SJCRH30 (cell line): ENCODE measurements around the gene EGFLAM. TPM values are rescaled to one million over a fixed set of nuclear protein-coding genes. Genes with fewer than 3 reads are reported as not detected.

Experiments
- DNase-seq, 2 experiments: peaks; one replicate each; pipeline ENCODE4 v3.0.0-alpha.2; 2015 to 2020
- H3K27ac ChIP-seq: fragments of 250-450 bp; sonication (Bioruptor Pico); 2 replicates; pipeline ENCODE4 v1.5.1; 2020; ENCODE audit warnings: mild to moderate bottlenecking, moderate library complexity
- H3K27me3 ChIP-seq: fragments of 250-450 bp; sonication (Bioruptor Pico); 2 replicates; pipeline ENCODE4 v1.5.1; 2020; ENCODE audit warnings: mild to moderate bottlenecking, moderate library complexity
- H3K36me3 ChIP-seq: fragments of 250-450 bp; sonication (Bioruptor Pico); 2 replicates; pipeline ENCODE4 v1.5.1; 2020; ENCODE audit warnings: mild to moderate bottlenecking, moderate library complexity
- H3K4me1 ChIP-seq: fragments of 250-450 bp; sonication (Bioruptor Pico); 2 replicates; pipeline ENCODE4 v1.5.1; 2020; ENCODE audit warnings: mild to moderate bottlenecking, moderate library complexity
- H3K4me3 ChIP-seq: fragments of 250-450 bp; sonication (Bioruptor Pico); 2 replicates; pipeline ENCODE4 v1.5.1; 2020; ENCODE audit warnings: mild to moderate bottlenecking, moderate library complexity
- H3K9me3 ChIP-seq: fragments of 250-450 bp; sonication (Bioruptor Pico); replicated peaks from 2 replicates; pipeline ENCODE4 v1.5.1; 2020; ENCODE audit warnings: mild to moderate bottlenecking, moderate library complexity
- total RNA-seq: library from RNA; depleted of rRNA; stranded (reverse); fragments of >200 nt; shearing (Covaris generic); gene quantifications from 2 replicates; pipeline ENCODE4 v1.2.3, GENCODE V29; 2014; rRNA removed

EGFLAM gene
- total RNA-seq: 0.36 and 0.58 TPM in 2 replicates

DNA sequence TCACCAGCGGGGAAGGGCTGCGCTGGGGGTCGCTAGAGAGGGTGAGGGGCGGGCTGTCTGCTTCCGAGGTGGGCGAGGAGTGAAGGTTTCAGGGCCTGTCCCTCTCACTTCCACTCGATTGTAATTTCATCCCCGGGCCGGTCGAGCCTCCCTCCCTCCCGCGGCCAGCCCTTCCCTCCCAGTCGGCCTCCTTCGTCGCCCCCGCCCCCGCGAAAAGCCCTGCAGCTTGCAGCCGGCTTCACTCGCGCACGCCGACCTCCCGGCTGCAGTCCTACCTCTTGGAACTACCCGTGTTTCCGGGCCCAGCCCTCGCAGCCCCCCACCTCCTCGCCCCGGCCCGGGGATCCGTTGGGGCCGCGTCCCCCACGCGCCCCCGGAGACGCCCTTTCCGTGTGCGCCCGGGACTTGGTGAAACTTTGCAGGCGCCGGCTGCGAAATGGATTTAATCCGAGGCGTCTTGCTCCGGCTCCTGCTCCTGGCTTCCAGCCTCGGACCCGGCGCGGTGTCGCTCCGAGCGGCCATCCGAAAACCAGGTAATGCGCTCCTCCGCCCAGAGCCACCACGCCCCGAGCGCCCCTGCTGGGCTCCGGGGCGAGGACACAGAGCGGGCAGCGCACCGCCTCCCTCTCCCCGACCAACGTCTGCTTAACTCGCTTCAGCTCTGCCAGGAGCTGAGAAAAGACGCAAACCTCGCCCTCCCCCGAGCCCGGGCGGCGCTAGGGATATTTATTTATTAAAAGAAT is at the start of gene EGFLAM:
Gene EGFLAM, plus strand, starts transcription at position 241 of the 743 bp plus-strand sequence. Its CDS starts 196 bp downstream, at position 437.
- Histone ChIP-seq H3K9me3 (no peaks in the 10 kb centered on the region), H3K4me3 (peak within 1 kb of the TSS; percentile 60), H3K27ac (no peak within 1 kb of the TSS), H3K36me3 (no peaks in the 10 kb centered on the region), H3K27me3 (peaks cover 20% of the 10 kb centered on the region), H3K4me1 (no peaks in the 10 kb centered on the region)
- peak; percentile 42 to 63 for DNase-seq

- H3K27me3 ChIP-seq: no peaks in the 10 kb centered on the region; the same call in 1 of the 2 replicates
Observed at GRCh38 chr5:38208782-38209378, 49.5 kb upstream of the EGFLAM start.

GRCh38 chr5:38210676-38211353 is 47.5 kb upstream of the EGFLAM start:
- H3K27me3 ChIP-seq: no peaks in the 10 kb centered on the region; the same call in 1 of the 2 replicates
- no peaks in the 10 kb centered on the region for H3K4me1 ChIP-seq

More at GRCh38 chr5:38208782-38209378, 49.5 kb upstream of the EGFLAM start:
- no peak overlapping the region for H3K4me3 ChIP-seq
- no peaks in the 10 kb centered on the region for H3K9me3 ChIP-seq
- no peaks in the 10 kb centered on the region for H3K4me1 ChIP-seq
- no peaks in the 10 kb centered on the region for H3K36me3 ChIP-seq
- peak; percentile 29 to 57 for DNase-seq
- no peak overlapping the region for H3K27ac ChIP-seq

GRCh38 chr5:38211354-38211710 is 47.0 kb upstream of the EGFLAM start:
- H3K27ac ChIP-seq: no peak overlapping the region
- no peaks in the 10 kb centered on the region for H3K4me1 ChIP-seq
- no peaks in the 10 kb centered on the region for H3K36me3 ChIP-seq
- no peaks in the 10 kb centered on the region; the same call in none of the 2 replicates for H3K27me3 ChIP-seq
- DNase-seq: no peak
- H3K4me3 ChIP-seq: no peak overlapping the region
- H3K9me3 ChIP-seq: no peaks in the 10 kb centered on the region

More at GRCh38 chr5:38210676-38211353, 47.5 kb upstream of the EGFLAM start:
- no peaks in the 10 kb centered on the region for H3K9me3 ChIP-seq
- H3K27ac ChIP-seq: no peak overlapping the region
- H3K4me3 ChIP-seq: no peak overlapping the region
- DNase-seq: no peak
- no peaks in the 10 kb centered on the region for H3K36me3 ChIP-seq

DNA sequence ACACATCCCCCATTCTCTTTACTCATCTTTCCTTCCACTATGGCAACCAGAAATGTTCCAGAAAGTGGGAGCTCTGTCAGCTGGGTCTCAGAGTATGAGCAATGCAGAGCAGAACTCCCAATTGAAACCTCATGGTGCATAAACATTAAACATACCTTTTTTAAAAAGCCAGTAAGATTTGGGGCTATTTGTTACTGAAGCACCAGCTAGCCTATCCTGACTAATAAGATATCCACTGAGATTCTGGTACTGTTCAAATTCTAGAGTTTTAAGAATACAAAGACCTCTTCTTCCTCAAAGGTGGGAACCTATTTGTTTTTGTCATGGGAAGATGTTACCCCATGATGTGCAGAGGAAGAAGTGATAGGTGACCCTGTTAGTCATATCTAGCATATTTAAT is 46.1 kb upstream of the EGFLAM start:
- no peaks in the 10 kb centered on the region for H3K9me3 ChIP-seq
- H3K27me3 ChIP-seq: no peaks in the 10 kb centered on the region; the same call in none of the 2 replicates
- H3K4me1 ChIP-seq: no peaks in the 10 kb centered on the region
- no peak overlapping the region for H3K27ac ChIP-seq
- H3K36me3 ChIP-seq: no peaks in the 10 kb centered on the region
- no peak for DNase-seq
- no peak overlapping the region for H3K4me3 ChIP-seq

- Histone ChIP-seq H3K4me3 (no peak overlapping the region), H3K27me3 (0 out of 2 replicates have a peak, but pooled peaks cover 5% of the 10 kb centered on the region), H3K36me3 (no peaks in the 10 kb centered on the region), H3K4me1 (no peaks in the 10 kb centered on the region), H3K9me3 (no peaks in the 10 kb centered on the region; the same call in 1 of the 2 replicates), H3K27ac (no peak overlapping the region)
- no peak for DNase-seq
Observed at GRCh38 chr5:38226091-38226490, 32.3 kb upstream of the EGFLAM start.

DNA sequence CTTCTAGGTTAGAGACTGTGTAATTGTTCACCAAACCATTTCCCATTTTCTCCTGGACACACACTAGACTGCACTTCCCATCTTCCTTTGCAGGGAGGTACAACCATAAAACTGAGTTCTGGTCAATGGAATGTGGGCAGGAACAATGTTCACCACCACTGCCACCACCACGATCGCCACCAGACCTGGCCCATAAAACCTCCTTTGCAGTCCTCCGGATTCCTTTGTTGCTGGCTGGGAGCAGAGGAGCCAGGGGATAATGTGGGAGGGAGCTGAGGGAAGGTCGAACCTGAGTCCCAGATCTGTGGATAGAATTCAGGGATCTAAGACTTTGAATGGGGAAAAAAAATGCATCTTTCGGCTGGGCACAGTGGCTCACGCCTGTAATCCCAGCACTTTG is 29.4 kb upstream of the EGFLAM start:
- H3K27ac ChIP-seq: no peak overlapping the region
- DNase-seq: no peak
- H3K4me1 ChIP-seq: no peaks in the 10 kb centered on the region
- H3K36me3 ChIP-seq: no peaks in the 10 kb centered on the region
- H3K9me3 ChIP-seq: no peaks in the 10 kb centered on the region; the same call in 1 of the 2 replicates
- H3K27me3 ChIP-seq: 0 out of 2 replicates have a peak, but pooled peaks cover 5% of the 10 kb centered on the region
- H3K4me3 ChIP-seq: no peak overlapping the region

DNA sequence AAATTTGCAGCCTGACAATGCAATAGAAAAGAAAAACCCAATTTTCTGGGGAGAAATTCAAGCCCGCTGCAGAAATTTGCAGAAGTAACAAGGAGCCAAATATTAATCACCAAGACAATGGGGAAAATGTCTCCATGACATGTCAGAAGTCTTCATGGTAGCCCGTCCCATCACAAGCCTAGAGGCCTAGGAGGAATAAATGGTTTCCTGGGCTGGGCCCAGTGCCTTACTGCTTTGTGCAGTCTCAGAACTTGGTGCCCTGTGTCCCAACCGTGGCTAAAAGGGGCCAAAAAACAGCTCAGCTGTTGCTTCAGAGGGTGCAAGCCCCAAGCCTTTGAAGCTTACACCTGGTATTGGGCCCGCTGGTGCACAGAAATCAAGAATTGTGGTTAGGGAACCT is 23.6 kb upstream of the EGFLAM start:
- no peak for DNase-seq
- Histone ChIP-seq H3K9me3 (no peaks in the 10 kb centered on the region), H3K4me1 (no peaks in the 10 kb centered on the region), H3K27me3 (no peaks in the 10 kb centered on the region), H3K4me3 (no peak overlapping the region), H3K36me3 (no peaks in the 10 kb centered on the region), H3K27ac (no peak overlapping the region)

DNA sequence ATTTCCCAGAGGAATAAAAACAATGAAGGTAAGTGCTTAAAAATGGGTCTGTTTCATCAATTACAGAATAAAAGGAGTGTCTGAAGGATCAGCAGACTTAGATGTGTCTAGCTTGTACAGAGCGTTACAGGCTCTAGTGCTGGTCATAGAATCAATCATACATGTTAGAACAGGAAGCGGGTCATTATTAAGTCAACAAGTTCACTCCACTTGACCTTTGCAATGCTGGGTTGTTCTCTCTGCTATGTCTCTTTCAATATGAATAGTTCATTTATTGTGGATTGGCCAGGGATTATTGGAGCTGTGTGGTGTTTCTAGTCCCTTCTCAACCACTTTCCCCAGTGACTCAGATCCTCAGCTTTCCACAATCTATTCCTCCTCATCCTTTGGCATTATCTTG is 20.7 kb upstream of the EGFLAM start:
- no peak overlapping the region for H3K27ac ChIP-seq
- DNase-seq: no peak
- no peaks in the 10 kb centered on the region for H3K4me1 ChIP-seq
- H3K36me3 ChIP-seq: no peaks in the 10 kb centered on the region
- H3K4me3 ChIP-seq: no peak overlapping the region
- H3K27me3 ChIP-seq: 0 out of 2 replicates have a peak, but pooled peaks cover 5% of the 10 kb centered on the region
- H3K9me3 ChIP-seq: no peaks in the 10 kb centered on the region

DNA sequence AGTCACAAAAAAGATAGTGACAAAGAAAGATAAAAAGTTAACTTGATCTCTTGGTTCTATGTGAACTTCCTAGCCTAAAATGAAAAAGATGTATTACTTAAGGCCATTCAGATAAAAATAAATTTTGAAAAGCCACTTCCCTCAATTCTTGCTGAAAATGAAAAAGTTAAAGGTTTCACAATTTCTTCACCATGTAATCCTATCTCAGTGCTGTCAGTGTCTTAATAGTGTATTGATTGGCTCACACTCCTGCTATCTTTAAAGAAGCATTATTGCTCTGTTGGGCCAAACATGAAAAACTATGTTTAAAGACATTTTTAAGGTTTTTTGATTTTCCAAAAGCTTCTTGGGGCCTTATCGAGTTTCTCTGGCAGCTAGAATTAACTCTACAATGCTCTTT is 18.1 kb upstream of the EGFLAM start:
- no peak for DNase-seq
- Histone ChIP-seq H3K27me3 (0 out of 2 replicates have a peak, but pooled peaks cover 5% of the 10 kb centered on the region), H3K36me3 (no peaks in the 10 kb centered on the region), H3K9me3 (no peaks in the 10 kb centered on the region), H3K4me1 (no peaks in the 10 kb centered on the region), H3K4me3 (no peak overlapping the region), H3K27ac (no peak overlapping the region)

DNA sequence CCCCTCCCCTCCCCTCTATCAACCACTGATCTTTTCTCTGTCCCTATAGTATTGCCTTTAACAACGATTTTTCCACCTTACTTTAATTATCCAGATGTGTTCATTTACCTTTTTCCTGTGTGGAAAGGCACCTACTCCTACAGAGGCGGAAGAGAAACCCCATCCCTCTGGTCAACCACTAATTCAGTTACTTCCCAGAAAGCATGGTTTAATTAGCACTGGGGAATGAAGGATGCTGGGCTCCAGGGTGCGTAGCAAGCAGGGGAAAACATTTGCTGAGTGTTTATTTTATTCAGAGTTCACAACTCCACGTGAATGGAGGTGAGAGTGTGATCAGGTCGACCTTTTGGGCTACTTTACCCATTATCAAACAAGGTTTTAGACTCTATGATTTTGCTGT is 16.7 kb upstream of the EGFLAM start:
- DNase-seq: no peak
- Histone ChIP-seq H3K27me3 (0 out of 2 replicates have a peak, but pooled peaks cover 5% of the 10 kb centered on the region), H3K36me3 (no peaks in the 10 kb centered on the region), H3K9me3 (no peaks in the 10 kb centered on the region), H3K4me1 (no peaks in the 10 kb centered on the region), H3K4me3 (no peak overlapping the region), H3K27ac (no peak overlapping the region)

DNA sequence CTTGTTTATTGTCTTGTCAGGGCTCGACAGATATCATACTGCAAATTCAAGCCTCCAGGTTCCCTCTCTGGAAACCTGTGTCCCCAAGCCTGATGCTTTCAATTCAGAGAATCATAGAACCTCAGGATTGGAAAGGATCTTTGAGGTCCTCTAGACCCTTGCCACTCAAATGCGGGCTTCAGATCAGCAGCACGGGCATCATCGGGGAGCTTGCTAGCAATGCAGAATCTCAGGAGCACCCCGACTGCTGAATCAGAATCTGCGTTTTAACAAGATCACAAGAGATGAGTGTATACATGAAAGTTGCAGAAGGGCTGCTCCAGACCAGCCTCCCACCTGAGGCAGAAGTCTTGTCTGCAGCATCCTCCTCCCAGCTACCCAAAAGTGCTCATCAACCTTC is 13.1 kb upstream of the EGFLAM start:
- Histone ChIP-seq H3K36me3 (no peaks in the 10 kb centered on the region), H3K4me3 (no peak overlapping the region), H3K27ac (no peak overlapping the region), H3K27me3 (0 out of 2 replicates have a peak, but pooled peaks cover 5% of the 10 kb centered on the region), H3K4me1 (no peaks in the 10 kb centered on the region), H3K9me3 (no peaks in the 10 kb centered on the region)
- DNase-seq: no peak

DNA sequence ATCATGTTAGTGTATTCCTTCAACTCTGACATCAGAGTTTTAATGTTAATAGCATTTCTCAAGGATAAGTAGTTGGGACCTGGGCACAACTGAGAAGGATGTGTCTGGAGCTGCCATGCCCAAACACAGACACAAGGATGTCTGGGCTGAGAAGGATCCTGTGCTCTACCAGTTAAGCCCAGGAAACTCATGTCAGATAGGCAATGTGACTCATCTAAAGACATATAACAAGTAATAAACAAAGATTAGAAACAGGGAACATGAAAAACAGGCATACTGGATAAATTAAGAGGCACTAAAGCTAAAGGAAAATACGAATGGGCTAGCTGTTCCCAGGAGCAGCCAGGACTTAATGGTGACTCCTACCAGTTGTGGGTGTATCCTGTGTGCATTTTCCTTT is 9.1 kb upstream of the EGFLAM start:
- Histone ChIP-seq H3K9me3 (no peaks in the 10 kb centered on the region), H3K27ac (no peak overlapping the region), H3K36me3 (no peaks in the 10 kb centered on the region), H3K4me1 (no peaks in the 10 kb centered on the region), H3K4me3 (no peak overlapping the region), H3K27me3 (0 out of 2 replicates have a peak, but pooled peaks cover 2% of the 10 kb centered on the region)
- no peak for DNase-seq

- 0 out of 2 replicates have a peak, but pooled peaks cover 2% of the 10 kb centered on the region for H3K27me3 ChIP-seq
- no peaks in the 10 kb centered on the region for H3K4me1 ChIP-seq
- H3K9me3 ChIP-seq: no peaks in the 10 kb centered on the region
- no peaks in the 10 kb centered on the region for H3K36me3 ChIP-seq
- H3K4me3 ChIP-seq: no peak overlapping the region
- no peak for DNase-seq
- no peak overlapping the region for H3K27ac ChIP-seq
Observed at GRCh38 chr5:38249812-38250211, 8.5 kb upstream of the EGFLAM start.
